Bone marrow (tissue), 2 donors: Measurements from ENCODE around the gene FAM90A26.
"Not testable (repeated sequence)": the region's sequence is repeated elsewhere in the genome, so short reads cannot be mapped to it uniquely, and the experiment has no call there.

ENCODE experiments used
- DNase-seq, 2 donors: peaks; one replicate each; lab custom pipeline; 2025; lab: John Stamatoyannopoulos, UW

FAM90A26 gene, protein sequence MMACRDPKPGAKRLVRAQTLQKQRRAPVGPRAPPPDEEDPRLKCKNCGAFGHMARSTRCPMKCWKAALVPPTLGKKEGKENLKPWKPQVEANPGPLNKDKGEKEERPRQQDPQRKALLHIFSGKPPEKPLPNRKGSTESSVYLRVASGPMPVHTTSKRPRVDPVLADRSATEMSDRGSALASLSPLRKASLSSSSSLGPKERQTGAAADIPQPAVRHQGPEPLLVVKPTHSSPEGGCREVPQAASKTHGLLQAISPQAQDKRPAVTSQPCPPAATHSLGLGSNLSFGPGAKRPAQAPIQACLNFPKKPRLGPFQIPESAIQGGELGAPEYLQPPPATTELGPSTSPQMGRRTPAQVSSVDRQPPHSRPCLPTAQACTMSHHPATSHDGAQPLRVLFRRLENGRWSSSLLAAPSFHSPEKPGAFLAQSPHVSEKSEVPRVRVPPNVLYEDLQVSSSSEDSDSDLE

GRCh38 chr4:9169791-9170459 lies at the start of gene FAM90A26:
TSS of gene FAM90A26 (plus strand) at chr4:9170409. CDS start at chr4:9173173, 2,764 bp downstream.
- DNase-seq: not testable (repeated sequence)

GRCh38 chr4:9122711-9123110 lies 47.5 kb upstream of the FAM90A26 start:
- not testable (repeated sequence) for DNase-seq

- peak in 1 of 2 donors; percentile 27 for DNase-seq
These were observed 46.6 kb upstream of the FAM90A26 start for GRCh38 chr4:9123572-9124007.

- not testable (repeated sequence) for DNase-seq
These were observed 44.5 kb upstream of the FAM90A26 start for GRCh38 chr4:9125601-9126161.

GRCh38 chr4:9131420-9131819 lies 38.8 kb upstream of the FAM90A26 start:
- not testable (repeated sequence) for DNase-seq

- not testable (repeated sequence) for DNase-seq
These were observed 37.4 kb upstream of the FAM90A26 start for GRCh38 chr4:9132849-9133248.

- not testable (repeated sequence) for DNase-seq
These were observed 36.2 kb upstream of the FAM90A26 start for GRCh38 chr4:9134011-9134410.

GRCh38 chr4:9134556-9134955 lies 35.7 kb upstream of the FAM90A26 start:
- DNase-seq: not testable (repeated sequence)

GRCh38 chr4:9141050-9141449 lies 29.2 kb upstream of the FAM90A26 start:
- not testable (repeated sequence) for DNase-seq

DNA sequence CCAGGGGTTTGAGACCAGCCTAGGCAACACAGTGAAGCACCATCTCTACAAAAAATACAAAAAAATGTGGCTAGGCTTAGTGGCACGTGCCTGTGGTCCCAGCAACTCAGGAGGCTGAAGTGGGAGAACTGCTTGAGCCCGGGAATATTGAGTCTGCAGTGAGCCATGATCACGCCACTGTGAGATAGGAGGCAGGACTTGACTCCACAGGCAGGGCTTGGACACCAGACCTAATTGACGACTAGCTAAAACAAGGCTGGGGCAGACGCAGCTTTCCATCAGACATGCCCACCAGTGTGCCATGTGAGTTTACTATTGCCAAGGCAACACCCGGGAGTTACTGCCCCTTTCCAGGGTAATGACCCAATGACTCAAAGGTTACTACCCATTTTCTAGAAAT lies 27.4 kb upstream of the FAM90A26 start:
- not testable (repeated sequence) for DNase-seq

DNA sequence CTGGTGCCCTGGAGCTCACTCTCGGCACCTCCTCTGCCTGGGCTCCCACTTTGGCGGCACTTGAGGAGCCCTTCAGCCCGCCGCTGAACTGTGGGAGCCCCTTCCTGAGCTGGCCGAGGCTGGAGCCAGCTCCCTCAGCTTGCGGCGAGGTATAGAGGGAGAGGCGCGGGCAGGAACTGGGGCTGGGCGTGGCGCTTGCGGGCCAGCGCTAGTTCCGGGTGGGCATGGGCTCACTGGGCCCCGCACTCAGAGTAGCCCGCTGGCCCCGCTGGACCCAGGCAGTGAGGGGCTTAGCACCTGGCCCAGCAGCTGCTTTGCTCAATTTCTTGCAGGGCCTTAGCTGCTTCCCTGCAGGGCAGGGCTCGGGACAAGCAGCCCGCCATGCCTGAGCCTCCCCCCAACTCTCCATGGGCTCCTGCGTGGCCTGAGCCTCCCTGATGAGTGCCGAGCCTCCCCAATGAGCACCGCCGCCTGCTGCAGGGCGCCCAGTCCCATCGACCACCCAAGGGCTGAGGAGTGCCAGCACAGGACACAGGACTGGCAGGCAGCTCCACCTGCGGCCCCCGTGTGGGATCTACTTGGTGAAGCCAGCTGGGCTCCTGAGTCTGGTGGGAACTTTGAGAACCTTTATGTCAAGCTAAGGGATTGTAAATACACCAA lies 26.7 kb upstream of the FAM90A26 start:
- no peak for DNase-seq

DNA sequence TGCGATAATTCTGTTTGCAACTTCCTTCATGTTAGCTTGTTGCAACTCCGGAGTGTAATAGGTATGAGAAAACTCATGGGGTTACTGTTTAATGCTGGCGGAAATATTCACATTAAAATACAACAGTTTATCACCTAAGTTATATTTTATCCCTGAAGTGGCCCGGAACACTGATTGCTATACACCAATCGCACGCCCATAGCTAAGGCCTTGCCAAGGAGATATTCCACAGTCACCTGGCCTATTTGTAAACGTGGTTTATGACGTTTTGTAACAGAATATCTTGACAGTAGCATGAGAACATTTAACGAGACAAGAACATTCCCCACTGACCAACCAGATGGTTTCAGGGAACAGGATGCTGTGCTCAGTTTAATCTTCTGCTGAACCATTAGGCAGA lies 23.2 kb upstream of the FAM90A26 start:
- no peak for DNase-seq

- DNase-seq: not testable (repeated sequence)
These were observed 22.8 kb upstream of the FAM90A26 start for GRCh38 chr4:9147368-9147767.

DNA sequence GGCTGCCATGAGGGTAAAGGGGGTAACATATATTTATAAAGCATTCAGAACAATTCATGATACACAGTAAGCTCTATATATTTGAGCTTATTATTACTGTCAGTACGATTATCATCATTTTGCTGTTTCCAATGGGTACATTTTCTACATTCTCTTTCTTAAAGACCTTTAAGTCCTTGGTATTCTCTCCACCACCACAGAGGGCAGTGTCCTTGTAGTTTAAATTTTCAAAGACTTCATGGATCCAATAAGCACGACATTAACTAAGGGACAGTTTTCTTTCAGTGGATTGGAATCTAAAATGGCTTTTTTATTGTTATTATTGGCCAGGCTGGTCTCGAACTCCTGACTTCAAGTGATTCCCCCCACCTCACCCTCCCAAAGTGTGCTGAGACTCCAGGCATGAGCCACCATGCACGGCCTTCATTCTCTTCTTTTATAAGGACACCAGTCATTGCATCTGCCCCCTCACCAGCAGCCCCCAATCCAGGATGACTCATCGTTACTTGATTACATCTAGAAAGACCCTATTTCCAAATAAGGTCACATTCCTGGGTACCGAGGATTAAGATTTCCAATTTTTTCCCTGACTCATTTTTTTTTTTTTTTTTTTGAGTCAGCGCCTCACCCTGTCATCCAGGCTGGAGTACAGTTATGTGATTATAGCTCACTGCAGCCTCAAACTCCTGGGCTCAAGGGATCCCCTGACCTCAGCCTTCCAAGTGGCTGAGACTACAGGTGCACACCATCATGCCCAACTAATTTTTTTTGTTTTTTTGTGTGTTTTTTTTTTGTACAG lies 21.4 kb upstream of the FAM90A26 start:
- not testable (repeated sequence) for DNase-seq

DNA sequence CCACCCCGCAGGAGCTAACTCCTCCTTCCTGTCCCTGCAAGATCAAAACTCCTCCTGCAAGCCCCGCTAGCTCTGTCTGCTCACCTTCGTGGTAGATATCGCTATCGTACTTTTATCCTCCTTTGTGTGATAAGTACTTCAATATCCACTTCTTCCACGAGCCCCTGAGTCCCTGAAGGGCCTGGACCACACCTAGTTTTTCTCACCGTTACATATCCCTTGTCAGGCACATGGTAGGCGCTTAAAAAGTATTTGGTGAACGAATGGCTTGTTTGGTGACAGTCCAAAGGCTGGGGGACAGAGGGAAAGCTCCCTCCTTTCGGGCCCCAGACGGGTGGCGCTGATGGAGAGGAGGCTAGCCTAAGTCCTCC lies 18.4 kb upstream of the FAM90A26 start:
- not testable (repeated sequence) for DNase-seq

DNA sequence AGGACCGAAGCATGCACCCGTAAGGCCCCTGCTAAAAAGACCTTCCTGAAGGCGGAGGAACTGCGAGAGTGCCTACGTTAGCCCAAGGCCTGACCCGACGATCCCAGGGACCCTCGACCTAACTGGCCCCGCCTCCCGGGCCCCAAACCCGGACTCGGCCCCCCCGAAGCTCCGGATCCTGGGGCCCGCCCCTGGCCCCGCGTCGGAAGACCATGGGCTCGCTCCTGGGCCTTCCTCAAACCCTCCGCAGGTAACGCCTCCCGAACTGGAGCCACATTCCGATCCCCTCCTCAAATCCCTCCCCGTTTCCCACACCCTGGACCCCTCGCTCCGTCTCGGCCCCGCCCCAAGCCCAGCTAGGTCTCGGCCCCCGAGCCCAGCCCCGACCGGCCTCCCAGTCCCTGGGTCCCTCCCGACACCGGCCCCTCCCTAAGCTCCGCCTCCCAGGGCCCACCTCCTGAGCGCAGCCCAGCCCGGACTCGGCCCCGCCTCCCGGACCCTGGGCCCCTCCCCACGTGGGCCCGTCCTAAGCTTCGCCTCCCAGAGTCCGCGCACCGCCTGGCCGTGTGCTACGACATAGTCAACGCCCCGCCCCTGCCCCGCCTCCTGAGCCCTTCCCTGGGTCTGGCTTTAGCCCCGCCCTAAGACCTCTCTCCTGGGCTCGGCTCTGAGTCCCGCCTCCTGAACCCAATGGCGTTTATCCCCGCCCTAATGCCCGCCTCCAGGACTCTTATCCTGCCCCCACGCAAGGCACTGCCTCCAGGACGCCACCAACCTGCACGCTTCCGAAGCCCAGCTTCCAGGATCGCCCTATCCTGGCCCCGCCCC lies 17.8 kb upstream of the FAM90A26 start:
- peak; percentile 92 for DNase-seq

- DNase-seq: peak; percentile 92 to 94
These were observed 17.1 kb upstream of the FAM90A26 start for GRCh38 chr4:9153008-9153570.

DNA sequence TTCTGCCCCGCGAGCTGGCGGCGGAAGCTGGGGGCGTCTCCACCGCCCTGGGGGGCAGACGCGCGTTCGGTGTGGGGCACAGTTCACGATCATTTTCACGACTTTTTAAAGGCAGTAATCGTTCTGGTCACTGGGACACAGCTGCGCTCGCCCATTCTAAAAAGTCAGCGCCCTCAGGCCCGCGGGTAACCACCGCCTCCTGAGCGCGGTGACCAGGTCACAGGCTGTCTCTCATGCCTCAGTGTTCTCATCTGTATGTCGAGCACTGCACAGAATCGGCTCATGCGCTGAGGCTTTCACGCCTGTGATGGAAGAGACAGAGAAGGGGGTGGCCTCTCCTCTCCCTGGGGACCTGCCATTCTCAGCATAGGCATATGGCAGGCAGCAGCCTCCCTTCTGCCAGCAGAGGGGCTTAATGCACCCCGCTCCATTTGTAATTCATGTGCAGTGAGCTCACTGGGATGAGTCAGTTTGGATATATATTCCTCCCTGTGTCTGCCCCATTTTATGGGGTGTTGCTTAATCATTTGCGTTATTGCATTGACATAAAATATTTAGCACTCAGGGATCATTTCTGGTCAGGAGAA lies 16.5 kb upstream of the FAM90A26 start:
- DNase-seq: not testable (repeated sequence)

DNA sequence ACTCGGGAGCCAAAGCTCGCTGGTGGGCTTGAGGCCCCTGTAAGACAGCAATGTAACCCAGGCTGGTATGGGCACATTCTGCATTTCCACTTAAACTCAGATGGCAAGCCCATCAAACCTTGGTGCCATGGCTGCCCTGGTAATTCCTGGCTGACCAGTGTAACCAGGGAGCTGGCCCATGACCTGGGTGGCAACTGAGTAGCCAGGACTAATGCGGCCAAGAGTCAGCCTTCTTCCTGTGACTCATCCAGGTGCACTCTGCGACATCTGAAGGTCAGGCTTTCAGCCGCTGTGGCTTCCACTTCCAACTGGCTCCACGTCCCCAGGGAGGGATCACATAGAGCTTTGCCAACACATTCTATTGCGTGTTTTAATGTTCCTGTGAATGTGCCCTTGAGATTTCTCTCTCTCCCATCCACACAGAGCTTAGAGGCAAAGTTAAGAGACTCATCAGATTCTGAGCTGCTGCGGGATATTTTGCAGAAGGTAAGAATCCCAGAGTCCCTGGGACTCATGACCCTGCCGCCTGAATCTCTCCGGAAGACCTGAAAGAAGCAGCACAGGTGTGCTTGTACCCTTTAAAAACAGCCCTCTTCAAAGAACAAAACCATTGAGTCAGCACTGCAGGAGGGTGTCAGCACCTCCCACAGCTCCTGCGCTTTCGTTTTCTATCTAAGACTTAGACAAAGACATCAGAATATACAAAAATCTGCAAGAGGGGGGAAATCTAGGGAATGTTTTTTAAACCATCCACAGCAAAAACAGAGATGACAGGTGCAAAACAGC lies 14.9 kb upstream of the FAM90A26 start:
- not testable (repeated sequence) for DNase-seq
